ENCODE measurements around the gene SWSAP1. TPM values are rescaled to one million over a fixed set of nuclear protein-coding genes. Genes with fewer than 3 reads are reported as not detected.

SWSAP1 gene
- total and polyA plus RNA-seq, 2 donors (not counting 1 experiment from before 2014, with no cell fraction given) = 0.50 to 1.2 TPM

DNA sequence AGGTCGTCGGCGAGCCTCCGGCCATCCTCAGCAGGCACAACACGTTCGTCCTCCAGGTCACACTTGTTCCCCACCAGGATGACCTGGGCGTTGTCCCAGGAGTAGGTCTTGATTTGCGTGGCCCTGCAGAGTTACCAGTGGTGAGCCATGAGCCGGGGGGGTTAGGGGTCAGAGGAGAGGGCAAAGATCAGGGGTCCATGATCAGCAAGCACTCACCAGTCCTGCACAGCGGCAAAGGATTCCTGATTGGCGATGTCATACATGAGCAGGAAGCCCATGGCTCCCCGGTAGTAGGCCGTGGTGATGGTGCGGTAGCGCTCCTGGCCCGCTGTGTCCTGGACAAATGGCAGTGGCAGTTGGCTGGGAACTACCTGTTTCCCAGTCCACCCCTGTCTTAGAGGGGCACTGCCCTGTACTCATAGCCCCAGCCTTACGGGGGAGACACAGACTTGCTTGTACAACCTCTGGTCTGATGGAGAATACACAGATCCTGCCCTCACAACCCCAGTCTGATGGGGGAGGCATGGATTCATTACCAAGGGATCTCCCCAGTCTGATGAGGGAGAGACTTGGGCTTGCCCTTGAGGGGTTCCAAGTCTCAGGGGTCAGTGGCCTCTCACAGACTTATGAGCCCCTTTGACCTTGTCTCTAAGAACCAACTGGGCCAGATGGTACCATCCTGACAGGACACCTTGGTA lies 38.9 kb upstream of the SWSAP1 start:
- Histone ChIP-seq H3K4me2 (ENCODE audit: extremely low read depth, insufficient read depth, low read length) (no peak overlapping the region), H3K9me3 (ENCODE audit: control insufficient read depth, insufficient read depth, low read depth, low read length) (no peaks in the 10 kb centered on the region), H3K9ac (ENCODE audit: insufficient read depth, low read length) (no peak overlapping the region), H4K20me1 (ENCODE audit: control insufficient read depth, extremely low read depth, insufficient read depth, low read length) (no peaks in the 10 kb centered on the region), H3K4me1 (ENCODE audit: control insufficient read depth, extremely low read depth, insufficient read depth, low read length) (peaks cover 3% of the 10 kb centered on the region), H3K36me3 (ENCODE audit: control insufficient read depth, insufficient read depth, low read length) (peaks cover 2% of the 10 kb centered on the region), H3K4me3 (replicated peaks in 1 of 4; ENCODE audit: control extremely low read depth in 1 of 4, insufficient read depth in 1 of 4, low read depth in 3 of 4, low read length in 4 of 4) (no peak overlapping the region), H3K79me2 (ENCODE audit: control insufficient read depth, insufficient read depth, low read length) (no peaks in the 10 kb centered on the region), H3K27ac (ENCODE audit: insufficient read depth, low read length) (no peak overlapping the region), H2AFZ (ENCODE audit: low read length) (no peak overlapping the region), H3K27me3 (ENCODE audit: control insufficient read depth, insufficient read depth, low read length) (no peaks in the 10 kb centered on the region)
- no peak for TF ChIP-seq EZH2 (IDR thresholded peaks at IDR 0.05; ENCODE audit: low read length, missing control alignments)
- TF ChIP-seq, protein P1, sequence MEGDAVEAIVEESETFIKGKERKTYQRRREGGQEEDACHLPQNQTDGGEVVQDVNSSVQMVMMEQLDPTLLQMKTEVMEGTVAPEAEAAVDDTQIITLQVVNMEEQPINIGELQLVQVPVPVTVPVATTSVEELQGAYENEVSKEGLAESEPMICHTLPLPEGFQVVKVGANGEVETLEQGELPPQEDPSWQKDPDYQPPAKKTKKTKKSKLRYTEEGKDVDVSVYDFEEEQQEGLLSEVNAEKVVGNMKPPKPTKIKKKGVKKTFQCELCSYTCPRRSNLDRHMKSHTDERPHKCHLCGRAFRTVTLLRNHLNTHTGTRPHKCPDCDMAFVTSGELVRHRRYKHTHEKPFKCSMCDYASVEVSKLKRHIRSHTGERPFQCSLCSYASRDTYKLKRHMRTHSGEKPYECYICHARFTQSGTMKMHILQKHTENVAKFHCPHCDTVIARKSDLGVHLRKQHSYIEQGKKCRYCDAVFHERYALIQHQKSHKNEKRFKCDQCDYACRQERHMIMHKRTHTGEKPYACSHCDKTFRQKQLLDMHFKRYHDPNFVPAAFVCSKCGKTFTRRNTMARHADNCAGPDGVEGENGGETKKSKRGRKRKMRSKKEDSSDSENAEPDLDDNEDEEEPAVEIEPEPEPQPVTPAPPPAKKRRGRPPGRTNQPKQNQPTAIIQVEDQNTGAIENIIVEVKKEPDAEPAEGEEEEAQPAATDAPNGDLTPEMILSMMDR (conservative IDR thresholded peaks at IDR 0.05 in 1 of 2, IDR thresholded peaks at IDR 0.05 in 1 of 2; ENCODE audit: low read depth in 1 of 2, low read length in 2 of 2) = no peak
- no peak for DNase-seq (ENCODE audit: low read depth in 2 of 2)

DNA sequence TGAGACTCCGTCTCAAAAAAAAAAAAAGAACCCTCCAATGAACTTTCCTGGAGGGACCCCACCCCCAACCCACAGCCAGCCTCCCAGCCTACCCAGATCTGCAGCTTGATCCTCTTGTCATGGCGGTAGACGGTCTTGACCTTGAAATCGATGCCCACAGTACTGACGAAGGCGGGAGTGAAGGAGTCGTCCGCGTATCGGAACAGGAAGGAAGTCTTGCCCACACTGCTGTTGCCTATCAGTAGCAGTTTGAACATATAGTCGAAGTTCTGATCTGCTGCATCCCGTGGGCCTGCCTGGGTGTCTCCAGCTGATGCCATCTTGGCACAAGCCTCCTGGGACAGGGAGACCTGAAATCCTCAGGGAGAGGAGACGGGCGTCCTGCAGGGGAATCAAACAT lies 37.4 kb upstream of the SWSAP1 start:
- Histone ChIP-seq H3K36me3 (ENCODE audit: control insufficient read depth, insufficient read depth, low read length) (peaks cover 5% of the 10 kb centered on the region), H4K20me1 (ENCODE audit: control insufficient read depth, extremely low read depth, insufficient read depth, low read length) (no peaks in the 10 kb centered on the region), H3K9me3 (ENCODE audit: control insufficient read depth, insufficient read depth, low read depth, low read length) (no peaks in the 10 kb centered on the region), H3K27me3 (ENCODE audit: control insufficient read depth, insufficient read depth, low read length) (no peaks in the 10 kb centered on the region), H2AFZ (ENCODE audit: low read length) (no peak overlapping the region), H3K27ac (ENCODE audit: insufficient read depth, low read length) (no peak overlapping the region), H3K4me2 (ENCODE audit: extremely low read depth, insufficient read depth, low read length) (no peak overlapping the region), H3K9ac (ENCODE audit: insufficient read depth, low read length) (no peak overlapping the region), H3K4me3 (replicated peaks in 1 of 4; ENCODE audit: control extremely low read depth in 1 of 4, insufficient read depth in 1 of 4, low read depth in 3 of 4, low read length in 4 of 4) (no peak overlapping the region), H3K79me2 (ENCODE audit: control insufficient read depth, insufficient read depth, low read length) (no peaks in the 10 kb centered on the region), H3K4me1 (ENCODE audit: control insufficient read depth, extremely low read depth, insufficient read depth, low read length) (peaks cover 3% of the 10 kb centered on the region)
- TF ChIP-seq EZH2 (IDR thresholded peaks at IDR 0.05; ENCODE audit: low read length, missing control alignments) = no peak
- TF ChIP-seq, protein P1 (conservative IDR thresholded peaks at IDR 0.05 in 1 of 2, IDR thresholded peaks at IDR 0.05 in 1 of 2; ENCODE audit: low read depth in 1 of 2, low read length in 2 of 2) = no peak
- no peak for DNase-seq (ENCODE audit: low read depth in 2 of 2)

DNA sequence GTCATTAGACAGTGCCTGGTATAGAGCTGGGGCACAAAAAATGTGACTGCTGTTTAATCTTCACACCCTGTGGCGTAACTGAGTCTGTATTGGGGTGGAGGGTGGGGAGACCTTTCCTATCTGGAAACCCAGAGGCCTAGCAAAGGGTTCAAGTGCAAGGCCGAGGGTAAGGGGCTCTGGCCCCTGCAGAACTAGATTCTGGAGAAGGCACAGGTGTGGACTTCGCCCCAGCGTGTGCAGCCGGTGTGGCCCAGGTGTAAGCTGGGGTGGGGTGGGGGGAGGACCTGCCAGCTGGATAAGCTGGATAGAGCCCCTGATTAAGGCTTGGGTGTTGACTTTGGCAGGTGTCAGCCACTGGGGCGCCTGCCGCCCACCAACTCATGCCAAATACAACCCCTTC lies 36.3 kb upstream of the SWSAP1 start:
- no peaks in the 10 kb centered on the region for H3K27me3 ChIP-seq (ENCODE audit: control insufficient read depth, insufficient read depth, low read length)
- no peak overlapping the region for H3K4me3 ChIP-seq (replicated peaks in 1 of 4; ENCODE audit: control extremely low read depth in 1 of 4, insufficient read depth in 1 of 4, low read depth in 3 of 4, low read length in 4 of 4)
- no peak overlapping the region for H3K4me2 ChIP-seq (ENCODE audit: extremely low read depth, insufficient read depth, low read length)
- no peaks in the 10 kb centered on the region for H4K20me1 ChIP-seq (ENCODE audit: control insufficient read depth, extremely low read depth, insufficient read depth, low read length)
- H3K27ac ChIP-seq (ENCODE audit: insufficient read depth, low read length) = no peak overlapping the region
- no peak overlapping the region for H3K9ac ChIP-seq (ENCODE audit: insufficient read depth, low read length)
- H2AFZ ChIP-seq (ENCODE audit: low read length) = no peak overlapping the region
- no peak for TF ChIP-seq EZH2 (IDR thresholded peaks at IDR 0.05; ENCODE audit: low read length, missing control alignments)
- TF ChIP-seq, protein P1 (conservative IDR thresholded peaks at IDR 0.05 in 1 of 2, IDR thresholded peaks at IDR 0.05 in 1 of 2; ENCODE audit: low read depth in 1 of 2, low read length in 2 of 2) = no peak
- peaks cover 5% of the 10 kb centered on the region for H3K36me3 ChIP-seq (ENCODE audit: control insufficient read depth, insufficient read depth, low read length)
- no peak for DNase-seq (ENCODE audit: low read depth in 2 of 2)
- H3K4me1 ChIP-seq (ENCODE audit: control insufficient read depth, extremely low read depth, insufficient read depth, low read length) = peaks cover 3% of the 10 kb centered on the region
- no peaks in the 10 kb centered on the region for H3K79me2 ChIP-seq (ENCODE audit: control insufficient read depth, insufficient read depth, low read length)
- H3K9me3 ChIP-seq (ENCODE audit: control insufficient read depth, insufficient read depth, low read depth, low read length) = no peaks in the 10 kb centered on the region

All from fibroblast of lung (primary cell).